GM10248 (cell line): Measurements from ENCODE around the gene HNRNPLL.
A peak's percentile ranks its signal among the peaks of the same experiment; 100 is the strongest.

ENCODE experiments used
- CTCF ChIA-PET: fragments of 300-600 bp; sonication (Branson Sonifier 250); formaldehyde crosslinking; extraction: SDS; loops from one replicate; lab custom pipeline; 2021; ENCODE audit warnings: antibody characterized with exemption; lab: Yijun Ruan, JAX
- POLR2A ChIA-PET: fragments of 350-650 bp; sonication (Branson Sonifier 250); formaldehyde crosslinking; extraction: SDS; loops from one replicate; lab custom pipeline; 2020; ENCODE audit warnings: antibody characterized with exemption; lab: Yijun Ruan, JAX
- DNase-seq: peaks from one replicate; pipeline ENCODE4 v3.0.0; 2012; ENCODE audit errors: extremely low spot score
- TF ChIP-seq, protein P1 (sequence below): IDR thresholded peaks from 2 replicates; pipeline ENCODE4 v1.5.1; 2012; ENCODE audit warnings: mild to moderate bottlenecking, low read depth; ENCODE audit errors: extremely low read depth, missing control alignments, control extremely low read depth

HNRNPLL gene

GRCh38 chr2:38602136-38602731 lies 494 bp downstream of the HNRNPLL start:
- ChIA-PET POLR2A (interaction anchor here (0.5 to 3.0 kb wide), 2 partner anchors 149 to 183 kb away, joined by 3 to 22 read pairs; partner anchors contain the start of gene SRSF7), CTCF (interaction anchor here (0.6 to 4.7 kb wide), 16 partner anchors 10 to 133 kb away, joined by 3 to 45 read pairs (median 6); partner anchors contain the start of gene GALM)
- TF ChIP-seq, protein P1, sequence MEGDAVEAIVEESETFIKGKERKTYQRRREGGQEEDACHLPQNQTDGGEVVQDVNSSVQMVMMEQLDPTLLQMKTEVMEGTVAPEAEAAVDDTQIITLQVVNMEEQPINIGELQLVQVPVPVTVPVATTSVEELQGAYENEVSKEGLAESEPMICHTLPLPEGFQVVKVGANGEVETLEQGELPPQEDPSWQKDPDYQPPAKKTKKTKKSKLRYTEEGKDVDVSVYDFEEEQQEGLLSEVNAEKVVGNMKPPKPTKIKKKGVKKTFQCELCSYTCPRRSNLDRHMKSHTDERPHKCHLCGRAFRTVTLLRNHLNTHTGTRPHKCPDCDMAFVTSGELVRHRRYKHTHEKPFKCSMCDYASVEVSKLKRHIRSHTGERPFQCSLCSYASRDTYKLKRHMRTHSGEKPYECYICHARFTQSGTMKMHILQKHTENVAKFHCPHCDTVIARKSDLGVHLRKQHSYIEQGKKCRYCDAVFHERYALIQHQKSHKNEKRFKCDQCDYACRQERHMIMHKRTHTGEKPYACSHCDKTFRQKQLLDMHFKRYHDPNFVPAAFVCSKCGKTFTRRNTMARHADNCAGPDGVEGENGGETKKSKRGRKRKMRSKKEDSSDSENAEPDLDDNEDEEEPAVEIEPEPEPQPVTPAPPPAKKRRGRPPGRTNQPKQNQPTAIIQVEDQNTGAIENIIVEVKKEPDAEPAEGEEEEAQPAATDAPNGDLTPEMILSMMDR, result no peak
- peak; percentile 41 for DNase-seq

DNA sequence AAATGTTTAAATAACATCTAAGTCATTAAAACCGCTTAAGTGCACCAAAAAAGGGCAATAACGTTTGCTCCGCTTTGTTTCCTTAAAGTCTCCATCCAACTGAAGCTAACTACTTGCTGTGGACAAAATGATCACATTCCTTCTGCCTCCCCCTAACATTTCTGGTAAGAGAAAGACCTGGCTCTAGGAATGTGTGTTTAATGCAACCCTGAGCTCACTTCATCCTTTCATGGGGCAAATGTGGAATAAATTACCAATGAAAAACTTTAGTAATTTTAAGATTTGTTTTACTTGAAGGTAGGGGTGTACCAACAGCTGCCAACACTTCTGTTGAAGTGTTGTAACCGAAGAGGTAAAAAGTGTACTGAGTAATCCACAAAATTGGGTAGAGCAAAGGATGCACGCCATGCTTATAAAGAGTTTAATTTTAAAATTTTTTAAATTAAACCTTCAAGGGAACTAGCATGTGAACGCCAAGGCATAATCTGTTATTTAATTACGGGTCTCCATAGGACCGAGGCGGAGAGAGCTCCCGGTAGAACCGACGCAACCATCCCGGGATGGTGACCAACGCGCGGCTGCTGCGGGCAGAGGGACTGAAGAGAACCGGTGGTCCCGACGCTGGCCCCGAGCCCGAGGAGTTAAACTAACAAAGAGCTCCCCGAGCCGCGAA lies 1.1 kb downstream of the HNRNPLL start:
- ChIA-PET CTCF (interaction anchor here (0.6 to 4.7 kb wide), 17 partner anchors 11 to 138 kb away, joined by 3 to 38 read pairs (median 3); partner anchors contain the start of gene GALM), POLR2A (interaction anchor here (0.5 to 3.0 kb wide), 2 partner anchors 149 to 183 kb away, joined by 3 to 22 read pairs; partner anchors contain the start of gene SRSF7)
- TF ChIP-seq, protein P1, result no peak
- DNase-seq, result no peak

DNA sequence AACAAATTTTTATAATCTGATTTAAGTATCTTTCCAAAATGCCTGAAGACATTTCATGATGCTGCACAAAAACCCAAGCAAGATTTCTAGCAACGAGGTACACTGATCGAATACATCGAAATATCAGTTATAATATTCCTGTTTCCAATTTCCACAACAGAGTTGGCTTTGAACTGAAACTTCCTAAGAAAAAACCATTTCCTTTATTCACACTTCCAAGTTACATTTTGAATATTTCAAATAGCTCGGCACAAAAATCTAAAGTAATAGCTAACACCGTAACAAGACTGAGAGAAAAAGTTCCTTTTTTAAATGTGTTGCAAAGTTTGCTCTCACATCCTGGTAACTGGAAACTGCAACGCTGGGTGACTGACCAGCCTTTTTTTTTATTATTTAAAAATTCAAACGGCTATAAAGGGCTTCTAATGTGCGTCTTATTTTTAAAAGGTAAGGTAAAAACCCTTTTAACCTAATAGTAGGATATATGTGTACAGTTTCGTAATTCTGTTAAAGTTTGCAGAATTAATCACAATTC lies 1.7 kb downstream of the HNRNPLL start:
- ChIA-PET CTCF (interaction anchor here (0.7 to 4.7 kb wide), 15 partner anchors 10 to 138 kb away, joined by 3 to 38 read pairs (median 3); partner anchors contain the start of gene GALM), POLR2A (interaction anchor here (3.0 kb wide), 1 partner anchor 150 kb away, joined by 22 read pairs; the partner anchor contains the start of gene SRSF7)
- TF ChIP-seq, protein P1, result no peak
- no peak for DNase-seq

- no peak for DNase-seq
- ChIA-PET POLR2A (no interaction called here), CTCF (interaction anchor here (1.3 to 4.7 kb wide), 4 partner anchors 12 to 104 kb away, joined by 3 to 28 read pairs (median 3); no protein-coding TSS in a partner anchor)
- TF ChIP-seq, protein P1, result no peak
Measured at GRCh38 chr2:38600242-38600891, 2.4 kb downstream of the HNRNPLL start.

- TF ChIP-seq, protein P1, result no peak
- ChIA-PET POLR2A (interaction anchor here (2.2 kb wide), 1 partner anchor 152 kb away, joined by 10 read pairs; the partner anchor contains the start of gene SRSF7), CTCF (interaction anchor here (1.5 kb wide), 1 partner anchor 9 kb away, joined by 3 read pairs; no protein-coding TSS in a partner anchor)
- DNase-seq, result no peak
Measured at GRCh38 chr2:38599706-38600105, 3.0 kb downstream of the HNRNPLL start.
